Suprapubic skin (tissue), 3 donors: ENCODE measurements around the gene RTCA.
"Not testable (repeated sequence)": the region's sequence is repeated elsewhere in the genome, so short reads cannot be mapped to it uniquely, and the experiment has no call there.

Experiments used
- POLR2A ChIP-seq, 2 donors: fragments of 450-650 bp; IDR thresholded peaks; one replicate each; pipeline ENCODE4 v1.6.1; 2017; ENCODE audit warnings: antibody characterized with exemption in 2 of 2, mild to moderate bottlenecking in 2 of 2, moderate library complexity in 2 of 2
- TF ChIP-seq, protein P1 (sequence below), 2 donors: fragments of 200-600 bp in 1 of 2; fragments of 450-650 bp in 1 of 2; sonication (generic) in 1 of 2; IDR thresholded peaks; one replicate each; pipeline ENCODE4 v1.5.1; 2016 to 2019; ENCODE audit warnings: antibody characterized with exemption in 2 of 2, mild to moderate bottlenecking in 1 of 2, moderate library complexity in 1 of 2

- TF ChIP-seq, protein P1, sequence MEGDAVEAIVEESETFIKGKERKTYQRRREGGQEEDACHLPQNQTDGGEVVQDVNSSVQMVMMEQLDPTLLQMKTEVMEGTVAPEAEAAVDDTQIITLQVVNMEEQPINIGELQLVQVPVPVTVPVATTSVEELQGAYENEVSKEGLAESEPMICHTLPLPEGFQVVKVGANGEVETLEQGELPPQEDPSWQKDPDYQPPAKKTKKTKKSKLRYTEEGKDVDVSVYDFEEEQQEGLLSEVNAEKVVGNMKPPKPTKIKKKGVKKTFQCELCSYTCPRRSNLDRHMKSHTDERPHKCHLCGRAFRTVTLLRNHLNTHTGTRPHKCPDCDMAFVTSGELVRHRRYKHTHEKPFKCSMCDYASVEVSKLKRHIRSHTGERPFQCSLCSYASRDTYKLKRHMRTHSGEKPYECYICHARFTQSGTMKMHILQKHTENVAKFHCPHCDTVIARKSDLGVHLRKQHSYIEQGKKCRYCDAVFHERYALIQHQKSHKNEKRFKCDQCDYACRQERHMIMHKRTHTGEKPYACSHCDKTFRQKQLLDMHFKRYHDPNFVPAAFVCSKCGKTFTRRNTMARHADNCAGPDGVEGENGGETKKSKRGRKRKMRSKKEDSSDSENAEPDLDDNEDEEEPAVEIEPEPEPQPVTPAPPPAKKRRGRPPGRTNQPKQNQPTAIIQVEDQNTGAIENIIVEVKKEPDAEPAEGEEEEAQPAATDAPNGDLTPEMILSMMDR (IDR thresholded peaks at IDR 0.05), result not testable (repeated sequence)
- TF ChIP-seq POLR2A (IDR thresholded peaks at IDR 0.05), result not testable (repeated sequence)
Measured at GRCh38 chr1:100264081-100264480, 1.9 kb upstream of the RTCA start.
